ENCODE results near the gene C1orf174. TPM values are rescaled to one million over a fixed set of nuclear protein-coding genes. Genes with fewer than 3 reads are reported as not detected.
A peak's percentile ranks its signal among the peaks of the same experiment; 100 is the strongest.

C1orf174 gene
- total RNA-seq, 8 experiments from 2014 or later = 11.7 to 34.0 (median 22.9) TPM

DNA sequence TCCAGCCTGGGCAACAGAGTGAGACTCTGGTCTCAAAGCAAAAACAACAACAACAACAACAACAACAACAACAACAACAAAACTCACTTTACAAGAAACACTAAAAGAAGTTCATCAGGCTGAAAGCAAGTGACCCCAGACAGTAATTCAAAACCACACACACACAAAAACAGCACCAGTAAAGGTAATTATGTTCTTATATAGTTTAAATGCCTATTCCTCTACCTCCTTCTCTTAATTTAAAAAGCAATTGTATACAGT lies 1.7 kb downstream of the C1orf174 start:
- Histone ChIP-seq H3K27ac (no peak overlapping the region), H3K4me3 (peak overlapping the region in 1 of 5 donors; percentile 83), H3K4me1 (replicated peaks in 1 of 2) (peaks cover 3 to 5% of the 10 kb centered on the region in 2 donors)
- ATAC-seq (replicated peaks in 6 of 8) = no peak
- in situ Hi-C loops (cut with MboI; ENCODE audit: low pct_unique_long_range_greater_than_20kb in 2 of 9, low sequenced_read_pairs in 9 of 9, unreplicated experiment in 9 of 9) = no loop called here

DNA sequence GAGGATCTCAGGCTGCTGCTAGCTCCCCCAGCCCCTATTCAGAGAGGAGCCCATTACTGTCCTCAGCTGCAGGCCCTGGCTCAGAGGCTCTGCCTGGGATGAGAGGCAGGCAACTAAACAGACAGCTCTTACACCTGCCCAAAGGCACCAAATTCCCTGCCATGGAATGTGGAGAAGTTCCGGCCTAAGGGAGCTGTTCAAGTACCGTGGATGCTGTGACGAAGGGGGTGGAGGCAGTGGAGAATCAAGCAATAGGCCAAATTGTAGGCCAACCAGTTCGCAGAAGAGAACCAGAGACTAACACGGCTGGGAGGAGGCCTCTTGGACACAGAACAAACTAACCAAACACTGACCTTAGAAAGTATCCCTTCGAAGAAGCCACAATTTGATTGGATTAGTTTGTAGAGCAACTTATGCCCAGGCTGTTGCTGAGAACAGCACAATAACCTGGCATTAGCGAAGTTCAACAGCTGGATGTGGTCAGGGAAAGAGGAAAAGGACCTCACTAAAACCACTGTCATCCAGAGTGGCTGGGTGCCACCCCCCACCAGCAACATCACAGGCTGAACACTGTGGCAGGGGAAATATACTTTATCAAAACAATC lies 3.6 kb downstream of the C1orf174 start:
- WGBS, 10 experiments = 80 to 100% (median 98%) methylated on average over 1 to 7 of the region's 7 CpGs; no CpG with 5 or more reads in 3 of the 10 experiments
- in situ Hi-C loops (cut with MboI; ENCODE audit: low pct_unique_long_range_greater_than_20kb in 2 of 9, low sequenced_read_pairs in 9 of 9, unreplicated experiment in 9 of 9) = no loop called here
- Histone ChIP-seq H3K27ac (no peak overlapping the region), H3K4me1 (replicated peaks in 1 of 2) (peaks cover 1 to 4% of the 10 kb centered on the region in 2 donors), H3K4me3 (no peak overlapping the region)
- no peak for ATAC-seq (replicated peaks in 6 of 8)

DNA sequence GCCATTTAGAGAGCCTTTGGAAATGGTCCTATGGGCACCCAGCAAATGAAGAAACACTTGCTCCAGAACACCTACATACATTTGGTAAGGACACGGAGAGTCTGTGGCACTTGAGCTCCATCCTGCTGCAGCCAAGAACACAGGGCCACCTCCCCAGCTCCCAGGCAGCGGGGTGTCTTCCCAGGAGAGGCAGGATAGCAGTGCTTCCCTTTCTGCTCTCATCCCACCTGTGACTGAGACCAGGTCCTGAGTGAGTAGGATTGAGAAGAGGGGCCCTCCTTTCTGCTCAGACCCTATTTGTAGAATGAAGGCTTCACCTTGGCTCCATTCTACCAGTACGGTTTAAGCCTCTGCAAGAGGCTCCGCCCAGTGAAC lies 4.1 kb downstream of the C1orf174 start:
- 79 to 100% (median 96%) methylated on average over 1 to 4 of the region's 4 CpGs; no CpG with 5 or more reads in 5 of the 10 experiments for WGBS, 10 experiments
- in situ Hi-C loops (cut with MboI; ENCODE audit: low pct_unique_long_range_greater_than_20kb in 2 of 9, low sequenced_read_pairs in 9 of 9, unreplicated experiment in 9 of 9) = no loop called here
- no peak overlapping the region for H3K4me3 ChIP-seq
- H3K27ac ChIP-seq = no peak overlapping the region
- peaks cover 0 to 3% of the 10 kb centered on the region in 2 donors for H3K4me1 ChIP-seq (replicated peaks in 1 of 2)
- no peak for ATAC-seq (replicated peaks in 6 of 8)

GRCh38 chr1:3895279-3895950 lies 4.7 kb downstream of the C1orf174 start:
- ATAC-seq (replicated peaks in 6 of 8) = no peak
- Histone ChIP-seq H3K27ac (no peak overlapping the region), H3K4me3 (no peak overlapping the region), H3K4me1 (replicated peaks in 1 of 2) (peaks cover 0 to 3% of the 10 kb centered on the region in 2 donors)
- in situ Hi-C loops (cut with MboI; ENCODE audit: low pct_unique_long_range_greater_than_20kb in 2 of 9, low sequenced_read_pairs in 9 of 9, unreplicated experiment in 9 of 9) = no loop called here
- WGBS, 10 experiments = 83 to 100% (median 94%) methylated on average over 1 to 13 of the region's 13 CpGs; no CpG with 5 or more reads in 3 of the 10 experiments

DNA sequence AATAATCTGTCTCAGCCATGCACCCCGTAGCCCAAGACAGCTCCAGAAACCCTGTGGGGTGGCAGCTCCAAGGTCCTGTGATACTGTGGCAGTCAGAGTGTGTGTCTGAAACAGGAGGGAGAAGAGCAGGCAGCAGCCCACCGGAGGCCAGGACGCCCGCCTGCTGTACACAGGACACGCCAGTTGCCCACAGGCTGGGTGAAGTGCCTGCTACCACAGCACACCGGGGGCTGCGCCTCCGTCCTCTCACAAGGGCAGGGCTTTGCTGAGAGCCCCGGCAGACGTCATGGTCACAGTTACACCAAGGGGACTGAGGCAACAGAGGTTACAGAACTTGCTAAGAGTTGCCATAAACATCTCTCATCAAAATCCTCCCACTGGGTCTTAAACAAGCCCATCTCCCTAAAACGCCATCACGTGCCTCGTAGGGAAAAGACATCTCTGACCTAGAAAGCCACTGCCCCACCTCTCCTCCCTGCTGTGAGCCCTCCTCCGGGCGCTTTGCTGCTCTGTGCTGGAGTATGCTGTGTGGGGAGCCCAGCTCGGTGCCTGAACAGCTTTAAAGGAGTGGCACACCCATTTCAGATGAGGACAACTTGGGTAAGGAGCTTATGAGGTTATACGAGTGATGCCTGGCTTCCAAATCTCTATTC lies 5.3 kb downstream of the C1orf174 start:
- in situ Hi-C loops (cut with MboI; ENCODE audit: low pct_unique_long_range_greater_than_20kb in 2 of 9, low sequenced_read_pairs in 9 of 9, unreplicated experiment in 9 of 9) = no loop called here
- no peak for ATAC-seq (replicated peaks in 6 of 8)
- WGBS, 10 experiments = 85 to 100% (median 97%) methylated on average over 5 to 12 of the region's 17 CpGs; no CpG with 5 or more reads in 5 of the 10 experiments
- Histone ChIP-seq H3K27ac (no peak overlapping the region), H3K4me1 (replicated peaks in 1 of 2) (peaks cover 0 to 3% of the 10 kb centered on the region in 2 donors), H3K4me3 (no peak overlapping the region)

GRCh38 chr1:3893190-3893589 lies 6.9 kb downstream of the C1orf174 start:
- Histone ChIP-seq H3K4me1 (replicated peaks in 1 of 2) (no peaks in the 10 kb centered on the region), H3K4me3 (no peak overlapping the region), H3K27ac (no peak overlapping the region)
- 80 to 100% (median 90%) methylated on average over 3 to 5 of the region's 5 CpGs; no CpG with 5 or more reads in 1 of the 10 experiments for WGBS, 10 experiments
- in situ Hi-C loops (cut with MboI; ENCODE audit: low pct_unique_long_range_greater_than_20kb in 2 of 9, low sequenced_read_pairs in 9 of 9, unreplicated experiment in 9 of 9) = no loop called here
- no peak for ATAC-seq (replicated peaks in 6 of 8)

GRCh38 chr1:3892748-3893147 lies 7.3 kb downstream of the C1orf174 start:
- in situ Hi-C loops (cut with MboI; ENCODE audit: low pct_unique_long_range_greater_than_20kb in 2 of 9, low sequenced_read_pairs in 9 of 9, unreplicated experiment in 9 of 9) = no loop called here
- WGBS, 10 experiments = 84 to 96% (median 93%) methylated on average over 3 to 9 of the region's 14 CpGs; no CpG with 5 or more reads in 4 of the 10 experiments
- H3K27ac ChIP-seq = no peak overlapping the region
- ATAC-seq (replicated peaks in 6 of 8) = no peak
- no peaks in the 10 kb centered on the region for H3K4me1 ChIP-seq (replicated peaks in 1 of 2)
- no peak overlapping the region for H3K4me3 ChIP-seq

- in situ Hi-C loops (cut with MboI; ENCODE audit: low pct_unique_long_range_greater_than_20kb in 2 of 9, low sequenced_read_pairs in 9 of 9, unreplicated experiment in 9 of 9) = no loop called here
- WGBS, 10 experiments = 86 to 98% (median 94%) methylated on average over 6 to 15 of the region's 17 CpGs; no CpG with 5 or more reads in 5 of the 10 experiments
- Histone ChIP-seq H3K4me1 (replicated peaks in 1 of 2) (no peaks in the 10 kb centered on the region), H3K4me3 (no peak overlapping the region), H3K27ac (no peak overlapping the region)
- ATAC-seq (replicated peaks in 6 of 8) = no peak
Observed at GRCh38 chr1:3891329-3891865, 8.7 kb downstream of the C1orf174 start.

GRCh38 chr1:3890389-3891328 lies 9.4 kb downstream of the C1orf174 start:
- peak in 1 of 8 experiments; percentile 37 for ATAC-seq (replicated peaks in 6 of 8)
- Histone ChIP-seq H3K4me3 (no peak overlapping the region), H3K4me1 (replicated peaks in 1 of 2) (no peaks in the 10 kb centered on the region), H3K27ac (no peak overlapping the region)
- 73 to 97% (median 86%) methylated on average over 1 to 24 of the region's 26 CpGs for WGBS, 10 experiments
- in situ Hi-C loops (cut with MboI; ENCODE audit: low pct_unique_long_range_greater_than_20kb in 2 of 9, low sequenced_read_pairs in 9 of 9, unreplicated experiment in 9 of 9) = no loop called here

DNA sequence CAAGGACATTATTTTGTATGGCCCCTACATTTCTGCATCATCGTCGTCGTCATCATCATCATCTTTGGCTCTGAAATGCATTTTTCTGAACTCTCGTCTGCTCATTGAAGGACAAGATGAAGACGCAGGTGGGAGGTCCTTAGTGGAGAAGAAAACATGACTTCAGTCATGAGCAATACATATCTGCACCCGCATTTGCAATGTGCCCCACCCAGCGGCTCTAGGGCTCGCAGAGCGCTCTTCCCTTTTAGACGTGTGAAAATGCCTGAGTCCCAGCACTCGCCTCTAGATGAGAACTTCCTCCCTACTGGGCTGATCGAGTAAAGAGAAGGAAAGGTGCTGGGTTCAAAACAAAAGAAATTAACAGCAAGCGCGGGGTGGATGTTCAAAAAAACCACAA lies 10.1 kb downstream of the C1orf174 start:
- in situ Hi-C loops (cut with MboI; ENCODE audit: low pct_unique_long_range_greater_than_20kb in 2 of 9, low sequenced_read_pairs in 9 of 9, unreplicated experiment in 9 of 9) = no loop called here
- H3K4me3 ChIP-seq = no peak overlapping the region
- no peak overlapping the region for H3K27ac ChIP-seq
- 60 to 100% (median 94%) methylated on average over 1 to 12 of the region's 14 CpGs; no CpG with 5 or more reads in 1 of the 10 experiments for WGBS, 10 experiments
- H3K4me1 ChIP-seq (replicated peaks in 1 of 2) = no peaks in the 10 kb centered on the region
- peak in 1 of 8 experiments; percentile 31 for ATAC-seq (replicated peaks in 6 of 8)

- in situ Hi-C loops (cut with MboI; ENCODE audit: low pct_unique_long_range_greater_than_20kb in 2 of 9, low sequenced_read_pairs in 9 of 9, unreplicated experiment in 9 of 9) = no loop called here
- Histone ChIP-seq H3K27ac (no peak overlapping the region), H3K4me1 (replicated peaks in 1 of 2) (no peaks in the 10 kb centered on the region), H3K4me3 (no peak overlapping the region)
- ATAC-seq (replicated peaks in 6 of 8) = peak in 4 of 8 experiments; percentile 12 to 26 (median 20)
- 80 to 100% (median 94%) methylated on average over 1 to 9 of the region's 15 CpGs; no CpG with 5 or more reads in 2 of the 10 experiments for WGBS, 10 experiments
Observed at GRCh38 chr1:3888301-3888700, 11.8 kb downstream of the C1orf174 start.

- in situ Hi-C loops (cut with MboI; ENCODE audit: low pct_unique_long_range_greater_than_20kb in 2 of 9, low sequenced_read_pairs in 9 of 9, unreplicated experiment in 9 of 9) = no loop called here
- no peak overlapping the region for H3K4me3 ChIP-seq
- no peaks in the 10 kb centered on the region for H3K4me1 ChIP-seq (replicated peaks in 1 of 2)
- ATAC-seq (replicated peaks in 6 of 8) = peak in 2 of 8 experiments; percentile 4 to 8
- WGBS, 10 experiments = 40 to 100% (median 79%) methylated on average over 1 to 7 of the region's 8 CpGs; no CpG with 5 or more reads in 4 of the 10 experiments
- H3K27ac ChIP-seq = no peak overlapping the region
Observed at GRCh38 chr1:3886691-3887090, 13.4 kb downstream of the C1orf174 start.
